ENCODE measurements around the gene TEX47. TPM values are rescaled to one million over a fixed set of nuclear protein-coding genes. Genes with fewer than 3 reads are reported as not detected.

The TEX47 gene
- not detected in 5 replicates for total RNA-seq (2022; extraction: Qiagen RNA extraction)

GRCh38 chr7:88795553-88795952 lies at the start of gene TEX47:
TEX47 (minus strand) TSS chr7:88795737; CDS start chr7:88794942, 795 bp downstream.

GRCh38 chr7:88759230-88760135 lies 36.1 kb downstream of the TEX47 start, which contains the start of gene ZNF804B:
ZNF804B (plus strand) TSS chr7:88759700; CDS start chr7:88759977, 277 bp downstream.

Other genes starting within 250 kb of the TEX47 start
- gene ZNF804B, start 36.0 kb downstream of the TEX47 start, total RNA-seq (2022; extraction: Qiagen RNA extraction) = not detected in 5 replicates

Measured in A549 treated with AZD2906 at 1 μM for 4 hours (cell line).